ENCODE measurements around the gene RAET1G. TPM values are rescaled to one million over a fixed set of nuclear protein-coding genes. Genes with fewer than 3 reads are reported as not detected.
"Not testable (repeated sequence)": the region's sequence is repeated elsewhere in the genome, so short reads cannot be mapped to it uniquely, and the experiment has no call there.

RAET1G gene
- total RNA-seq, 2 experiments from 2014 or later, result not detected

DNA sequence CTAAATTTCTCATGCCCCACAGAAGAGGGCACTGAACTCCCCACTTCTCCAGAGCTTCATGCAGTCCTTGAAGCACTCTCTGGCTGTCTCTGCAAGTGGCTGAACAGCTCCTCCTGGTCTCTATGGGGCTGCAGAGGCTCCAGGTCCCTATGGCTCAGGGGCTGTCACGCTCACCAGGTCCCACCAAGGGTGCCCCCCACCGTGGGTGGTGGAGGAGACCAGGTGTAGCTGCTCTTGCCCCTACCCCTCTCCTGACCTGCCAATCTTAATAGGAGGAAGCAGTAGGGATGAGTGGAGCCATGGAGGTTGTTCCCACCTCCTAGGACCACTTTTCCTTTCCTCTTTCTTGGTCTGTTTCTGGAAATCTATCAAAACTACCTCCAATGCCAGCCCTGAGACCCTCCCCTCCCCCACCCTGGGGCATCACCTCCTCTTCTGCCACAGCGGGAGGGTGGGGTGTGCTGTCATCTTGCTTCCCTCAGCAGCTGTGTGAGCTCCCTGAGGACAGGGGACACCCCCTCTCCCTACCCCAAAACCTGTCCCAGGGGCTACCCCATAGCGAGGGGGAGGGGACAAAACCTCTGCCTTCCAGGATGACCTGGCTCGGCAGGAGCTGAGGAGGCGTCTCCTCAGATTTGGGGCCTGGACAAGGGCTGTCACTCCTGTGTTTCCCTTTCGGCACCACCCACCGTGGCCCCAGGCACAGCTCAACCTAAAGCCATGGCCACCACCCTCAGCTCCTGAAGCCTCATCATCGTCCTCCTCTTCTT, 13.0 kb downstream of the RAET1G start:
- peaks cover 15% of the 10 kb centered on the region for H3K9me3 Mint-ChIP-seq
- no peaks in the 10 kb centered on the region for H3K4me1 Mint-ChIP-seq
- no peak overlapping the region for H3K27ac Mint-ChIP-seq
- CTCF ChIA-PET, result no interaction called here
- POLR2A ChIA-PET, result no interaction called here
- H3K4me3 Mint-ChIP-seq, result no peak overlapping the region
- DNase-seq, result no peak
- peaks cover 11% of the 10 kb centered on the region for H3K27me3 Mint-ChIP-seq
- peaks cover 3% of the 10 kb centered on the region for H3K36me3 Mint-ChIP-seq (ENCODE audit: low read depth)

DNA sequence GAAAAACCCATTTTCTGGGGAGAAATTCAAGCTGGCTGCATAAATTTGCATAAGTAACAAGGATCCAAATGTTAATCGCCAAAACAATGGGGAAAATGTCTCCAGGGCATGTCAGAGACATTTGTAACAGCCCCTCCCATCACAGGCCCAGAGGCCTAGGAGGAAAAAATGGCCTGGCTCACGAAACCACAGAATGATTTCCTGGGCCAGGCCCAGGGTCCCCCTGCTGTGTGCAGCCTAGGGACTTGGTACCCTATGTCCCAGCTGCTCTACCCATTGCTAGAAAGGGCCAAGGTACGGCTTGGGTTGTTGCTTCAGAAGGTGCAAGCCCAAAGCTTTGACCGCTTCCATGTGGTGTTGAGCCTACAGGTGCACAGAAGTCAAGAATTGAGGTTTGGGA, 14.4 kb downstream of the RAET1G start:
- H3K4me3 Mint-ChIP-seq; CTCF ChIA-PET; DNase-seq; H3K36me3 Mint-ChIP-seq (ENCODE audit: low read depth); H3K27ac Mint-ChIP-seq; POLR2A ChIA-PET; H3K27me3 Mint-ChIP-seq; H3K4me1 Mint-ChIP-seq: not testable (repeated sequence)
- peaks cover 15% of the 10 kb centered on the region for H3K9me3 Mint-ChIP-seq

DNA sequence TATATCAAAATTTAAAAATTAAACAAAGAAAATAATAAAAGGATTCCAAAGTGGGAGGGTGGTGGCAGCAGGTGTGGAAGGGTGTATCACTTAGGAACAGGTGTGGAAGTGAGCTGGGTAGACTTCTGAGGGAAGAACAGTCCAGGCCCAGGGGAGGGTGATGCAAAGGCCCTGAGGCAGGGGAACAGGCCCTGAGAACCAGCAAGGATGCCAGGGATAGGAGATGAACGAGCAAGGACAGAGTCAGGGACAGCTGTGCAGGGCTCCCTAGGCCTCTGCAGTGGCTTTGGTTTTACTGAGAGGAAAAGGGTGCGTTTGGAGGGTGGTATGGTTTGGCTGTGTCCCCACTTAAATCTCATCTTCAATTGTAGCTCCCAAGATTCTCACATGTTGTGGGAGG, 15.6 kb downstream of the RAET1G start:
- Mint-ChIP-seq H3K36me3 (ENCODE audit: low read depth) (peaks cover 3% of the 10 kb centered on the region), H3K9me3 (peaks cover 15% of the 10 kb centered on the region), H3K4me1 (no peaks in the 10 kb centered on the region), H3K4me3 (no peak overlapping the region), H3K27me3 (peaks cover 8% of the 10 kb centered on the region), H3K27ac (no peak overlapping the region)
- no peak for DNase-seq
- ChIA-PET CTCF (interaction anchor here (2.4 kb wide), 1 partner anchor 10 kb away, joined by 6 read pairs; no protein-coding TSS in a partner anchor), POLR2A (no interaction called here)

DNA sequence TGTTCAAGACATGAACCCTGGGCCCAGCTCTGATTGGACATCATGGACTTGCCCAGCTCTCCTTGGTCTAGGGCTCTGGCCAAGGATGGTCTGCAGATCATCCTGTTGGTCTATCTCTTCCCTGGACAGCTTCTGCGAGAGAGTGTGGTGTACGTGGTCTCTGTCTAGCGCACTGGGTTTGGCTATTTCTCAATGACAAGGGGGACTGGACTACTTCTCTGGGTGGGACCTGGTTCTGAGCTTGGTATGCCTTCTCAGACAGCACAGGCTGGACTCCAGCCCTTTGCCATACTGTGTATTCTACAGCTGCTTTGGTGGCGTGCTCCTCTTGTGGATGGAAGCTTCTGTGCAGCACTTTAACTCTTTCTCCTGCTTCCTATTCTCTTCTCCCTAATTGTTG, 16.5 kb downstream of the RAET1G start:
- Mint-ChIP-seq H3K4me3 (no peak overlapping the region), H3K4me1 (no peaks in the 10 kb centered on the region), H3K9me3 (peaks cover 15% of the 10 kb centered on the region), H3K36me3 (ENCODE audit: low read depth) (peaks cover 3% of the 10 kb centered on the region), H3K27me3 (peaks cover 7% of the 10 kb centered on the region), H3K27ac (no peak overlapping the region)
- CTCF ChIA-PET, result interaction anchor here (0.6 to 2.4 kb wide), 5 partner anchors 10 to 87 kb away, joined by 3 to 6 read pairs (median 3); no protein-coding TSS in a partner anchor
- POLR2A ChIA-PET, result no interaction called here
- DNase-seq, result no peak

DNA sequence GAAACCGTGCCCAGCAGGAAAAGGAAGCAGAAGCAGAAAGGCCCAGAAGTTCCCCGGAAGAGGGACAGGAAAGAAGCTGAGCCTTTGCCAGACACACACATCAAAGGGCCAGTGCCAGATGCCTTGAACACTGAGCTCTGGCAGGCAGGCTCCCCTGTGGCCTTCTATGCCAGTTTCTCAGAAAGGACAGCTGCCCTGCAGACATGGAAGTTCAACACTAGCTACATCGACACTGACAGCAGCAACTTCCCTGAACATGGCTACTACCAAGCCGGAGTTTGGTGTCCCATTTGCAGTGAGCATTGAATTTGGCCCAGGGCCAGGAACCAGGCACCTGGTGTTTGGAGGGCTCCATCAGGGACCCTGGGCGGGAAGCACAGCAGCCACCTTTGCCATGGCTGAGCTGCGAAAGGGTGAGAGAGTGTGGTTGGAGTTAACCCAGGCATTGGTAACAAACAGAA, 17.0 kb downstream of the RAET1G start:
- ChIA-PET POLR2A (no interaction called here), CTCF (interaction anchor here (0.6 to 2.4 kb wide), 8 partner anchors 9 to 216 kb away, joined by 3 to 6 read pairs (median 3); no protein-coding TSS in a partner anchor)
- Mint-ChIP-seq H3K4me1 (no peaks in the 10 kb centered on the region), H3K27ac (no peak overlapping the region), H3K4me3 (no peak overlapping the region), H3K9me3 (peaks cover 15% of the 10 kb centered on the region), H3K36me3 (ENCODE audit: low read depth) (peaks cover 3% of the 10 kb centered on the region), H3K27me3 (peaks cover 5% of the 10 kb centered on the region)
- DNase-seq, result no peak

DNA sequence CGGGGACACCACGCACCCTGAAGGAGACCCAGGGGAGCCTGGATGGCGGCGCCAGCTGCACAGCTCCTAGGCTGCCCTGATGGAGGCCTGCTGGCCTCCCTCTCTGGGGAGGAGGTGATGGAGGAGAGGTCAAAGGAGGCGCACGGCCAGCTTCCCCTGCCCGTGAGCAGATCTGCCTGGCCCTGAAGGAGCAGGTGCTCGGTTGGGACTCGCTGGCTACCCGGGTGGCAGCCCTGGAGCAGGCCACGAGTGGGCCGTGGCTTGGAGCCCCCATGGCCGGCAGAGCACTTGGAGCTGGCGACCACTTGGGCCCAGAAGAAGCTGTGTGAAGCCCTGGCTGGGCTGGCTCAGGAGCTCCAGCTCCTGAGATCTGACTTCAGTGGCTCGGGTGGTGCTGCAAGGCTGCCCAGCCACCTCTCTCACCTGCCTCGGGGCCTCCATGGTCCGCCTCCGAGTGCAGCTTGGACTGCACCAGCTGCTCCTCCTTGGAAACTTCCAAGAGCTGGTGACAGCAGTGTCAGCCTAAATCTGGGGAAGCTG, 17.5 kb downstream of the RAET1G start:
- H3K4me3 Mint-ChIP-seq, result no peak overlapping the region
- H3K36me3 Mint-ChIP-seq (ENCODE audit: low read depth), result peaks cover 3% of the 10 kb centered on the region
- CTCF ChIA-PET, result interaction anchor here (0.6 to 2.4 kb wide), 7 partner anchors 9 to 216 kb away, joined by 3 to 6 read pairs (median 3); no protein-coding TSS in a partner anchor
- no peaks in the 10 kb centered on the region for H3K4me1 Mint-ChIP-seq
- POLR2A ChIA-PET, result no interaction called here
- H3K27ac Mint-ChIP-seq, result no peak overlapping the region
- H3K9me3 Mint-ChIP-seq, result peaks cover 15% of the 10 kb centered on the region
- no peak for DNase-seq
- peaks cover 5% of the 10 kb centered on the region for H3K27me3 Mint-ChIP-seq

DNA sequence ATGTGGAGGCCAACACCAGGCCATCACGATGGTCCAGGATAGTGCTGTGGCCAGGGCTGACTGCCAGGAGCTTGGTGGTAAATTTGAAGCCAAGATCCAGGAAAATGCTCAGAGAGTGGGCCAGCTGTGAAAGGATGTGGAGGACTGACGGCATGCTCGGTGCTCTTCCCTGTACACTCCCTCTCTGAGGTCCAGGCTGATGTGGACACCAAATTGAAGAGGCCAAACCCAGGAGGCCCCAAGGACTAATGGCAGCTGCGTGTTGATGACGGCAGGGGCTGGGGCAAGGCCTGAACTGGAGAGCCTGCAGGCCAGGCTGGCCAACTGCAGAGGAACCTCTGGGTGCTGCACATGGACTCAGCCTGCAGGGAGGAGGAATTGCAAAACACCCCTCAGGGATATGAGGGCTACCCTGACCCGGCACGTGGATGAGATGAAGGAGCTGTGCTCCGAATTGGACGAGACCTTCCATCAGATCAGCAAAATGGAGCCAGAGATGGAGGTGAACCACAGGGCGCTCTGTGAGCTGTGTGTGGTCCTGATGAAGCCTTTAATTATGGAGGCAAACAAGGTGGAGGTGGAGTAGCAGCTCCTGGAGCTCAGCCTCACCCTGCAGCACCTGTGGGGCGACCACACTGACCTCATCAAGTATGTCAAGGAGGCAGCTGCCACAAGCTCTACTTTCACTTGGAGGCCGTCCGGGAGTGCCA, 18.1 kb downstream of the RAET1G start:
- CTCF ChIA-PET, result interaction anchor here (1.1 to 2.4 kb wide), 5 partner anchors 8 to 70 kb away, joined by 3 to 6 read pairs (median 3); no protein-coding TSS in a partner anchor
- Mint-ChIP-seq H3K27ac (no peak overlapping the region), H3K4me1 (no peaks in the 10 kb centered on the region), H3K4me3 (no peak overlapping the region), H3K27me3 (peaks cover 5% of the 10 kb centered on the region), H3K36me3 (ENCODE audit: low read depth) (peaks cover 3% of the 10 kb centered on the region), H3K9me3 (peaks cover 15% of the 10 kb centered on the region)
- POLR2A ChIA-PET, result no interaction called here
- DNase-seq, result no peak

DNA sequence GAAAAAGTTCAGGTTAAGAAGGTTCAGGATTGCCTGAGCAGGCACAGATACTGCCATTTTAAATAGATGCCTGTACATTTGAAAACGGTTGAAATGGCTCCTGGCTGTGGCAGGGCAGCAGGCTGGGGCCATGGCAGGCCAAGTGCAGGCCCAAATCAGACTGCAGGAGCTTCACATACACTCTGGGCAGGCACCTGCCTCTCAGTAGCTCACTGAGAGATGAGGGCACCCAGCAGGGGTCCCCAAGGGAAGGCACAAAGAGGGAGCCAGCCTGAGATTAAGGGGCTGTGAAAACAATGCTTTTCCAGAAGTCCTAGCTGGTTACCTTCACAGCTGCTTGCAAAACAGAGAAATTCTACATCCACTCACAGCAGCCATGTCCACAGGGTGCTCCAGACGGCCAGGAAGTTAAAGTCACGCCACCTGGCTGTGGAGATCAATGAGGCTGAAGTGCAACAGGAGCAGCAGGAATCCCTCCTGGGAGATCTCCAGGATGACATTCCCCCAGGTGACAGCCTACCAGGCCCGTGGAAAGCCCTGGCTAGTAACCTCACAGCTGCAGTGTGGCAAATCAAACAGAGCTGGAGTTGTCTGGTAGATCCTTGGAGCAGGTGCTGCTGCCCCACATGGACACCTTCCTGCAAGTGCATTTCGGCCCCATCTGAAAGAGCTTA, 18.8 kb downstream of the RAET1G start:
- peaks cover 5% of the 10 kb centered on the region for H3K27me3 Mint-ChIP-seq
- no peaks in the 10 kb centered on the region for H3K4me1 Mint-ChIP-seq
- POLR2A ChIA-PET, result no interaction called here
- DNase-seq, result no peak
- no peak overlapping the region for H3K4me3 Mint-ChIP-seq
- H3K9me3 Mint-ChIP-seq, result peaks cover 11% of the 10 kb centered on the region
- CTCF ChIA-PET, result interaction anchor here (1.0 to 1.1 kb wide), 2 partner anchors 64 to 80 kb away, joined by 3 read pairs; no protein-coding TSS in a partner anchor
- peaks cover 3% of the 10 kb centered on the region for H3K36me3 Mint-ChIP-seq (ENCODE audit: low read depth)
- no peak overlapping the region for H3K27ac Mint-ChIP-seq

DNA sequence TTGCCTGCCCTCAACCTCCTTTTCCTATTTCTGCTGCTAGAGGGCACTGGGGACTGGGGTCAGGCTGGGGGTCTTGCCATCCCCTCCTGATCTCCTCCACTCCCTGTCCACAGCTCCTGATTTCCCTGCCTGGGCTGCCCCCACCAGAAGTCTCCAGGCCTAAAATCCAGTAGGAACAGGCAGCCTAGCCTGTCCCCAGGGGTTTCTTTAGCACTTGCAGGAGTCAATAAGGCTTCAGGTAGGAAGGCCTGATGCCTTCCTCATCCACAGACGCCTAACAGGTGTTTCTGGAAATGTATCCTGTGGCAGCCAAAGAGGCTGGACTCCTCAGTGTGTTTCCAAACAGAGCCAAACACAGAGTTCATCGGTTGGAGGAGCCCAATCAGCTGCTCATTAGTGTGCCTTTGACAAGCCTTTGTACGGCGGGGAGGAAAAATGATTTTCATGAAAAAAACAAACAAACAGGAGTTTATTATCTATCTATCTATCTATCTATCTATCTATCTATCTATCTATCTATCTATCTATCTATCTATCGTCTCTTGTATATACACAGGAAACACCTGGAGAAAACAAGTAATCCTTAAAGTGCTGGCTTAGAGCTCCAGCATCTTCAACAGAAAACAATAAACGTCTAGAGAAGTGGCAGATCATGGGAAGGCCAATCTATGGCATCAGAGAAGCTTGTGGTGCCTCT, 21.3 kb downstream of the RAET1G start:
- H3K27me3 Mint-ChIP-seq, result peaks cover 3% of the 10 kb centered on the region
- ChIA-PET POLR2A (no interaction called here), CTCF (interaction anchor here (1.3 kb wide), 1 partner anchor 38 kb away, joined by 3 read pairs; no protein-coding TSS in a partner anchor)
- no peaks in the 10 kb centered on the region for H3K36me3 Mint-ChIP-seq (ENCODE audit: low read depth)
- H3K4me1 Mint-ChIP-seq, result peaks cover 1% of the 10 kb centered on the region
- DNase-seq, result no peak
- no peak overlapping the region for H3K4me3 Mint-ChIP-seq
- no peaks in the 10 kb centered on the region for H3K9me3 Mint-ChIP-seq
- no peak overlapping the region for H3K27ac Mint-ChIP-seq

DNA sequence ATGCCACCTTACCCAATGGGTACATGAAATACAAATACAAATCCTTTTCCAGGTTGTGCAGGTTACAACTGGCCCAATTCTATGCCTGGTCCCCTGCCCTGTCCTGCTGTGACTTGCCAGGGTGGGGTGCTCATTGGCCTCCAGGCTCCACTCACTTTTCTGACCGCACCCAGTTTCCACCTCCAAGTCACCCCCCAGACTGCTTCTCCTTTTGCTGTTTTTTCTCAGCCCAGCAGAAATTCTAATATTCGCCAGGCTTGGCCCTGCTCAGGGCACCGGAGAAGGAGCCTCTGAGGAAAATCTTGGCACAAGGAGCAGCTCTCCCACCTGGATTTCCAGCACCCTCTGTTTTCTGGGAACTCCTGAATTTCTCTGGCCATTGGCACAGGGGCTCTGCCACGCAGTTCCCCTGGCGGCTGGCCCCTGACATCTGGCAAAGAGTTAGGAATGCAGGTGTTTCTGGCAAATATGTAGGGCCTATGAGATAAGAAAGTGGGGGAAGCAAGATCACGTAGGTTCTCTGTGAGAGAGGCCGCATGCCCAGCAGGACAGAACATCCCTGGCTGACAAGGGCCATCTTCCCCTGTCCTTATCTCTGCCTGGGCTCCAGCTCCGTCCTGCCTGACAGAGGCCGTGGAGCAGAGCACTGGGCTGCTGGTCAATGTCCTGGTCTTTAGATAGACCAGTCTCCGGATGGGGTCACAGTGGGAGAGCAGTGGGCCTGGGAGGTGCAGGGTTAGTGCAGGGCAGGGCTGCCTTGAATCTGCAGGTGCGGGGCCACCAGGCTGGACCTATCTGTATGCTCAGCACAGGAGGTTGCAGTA, 22.1 kb downstream of the RAET1G start:
- no peaks in the 10 kb centered on the region for H3K36me3 Mint-ChIP-seq (ENCODE audit: low read depth)
- H3K27ac Mint-ChIP-seq, result no peak overlapping the region
- peaks cover 3% of the 10 kb centered on the region for H3K27me3 Mint-ChIP-seq
- CTCF ChIA-PET, result interaction anchor here (1.3 to 1.4 kb wide), 2 partner anchors 15 to 37 kb away, joined by 3 to 4 read pairs; no protein-coding TSS in a partner anchor
- no peak for DNase-seq
- H3K4me1 Mint-ChIP-seq, result peaks cover 9% of the 10 kb centered on the region
- no peak overlapping the region for H3K4me3 Mint-ChIP-seq
- no peaks in the 10 kb centered on the region for H3K9me3 Mint-ChIP-seq
- POLR2A ChIA-PET, result no interaction called here

DNA sequence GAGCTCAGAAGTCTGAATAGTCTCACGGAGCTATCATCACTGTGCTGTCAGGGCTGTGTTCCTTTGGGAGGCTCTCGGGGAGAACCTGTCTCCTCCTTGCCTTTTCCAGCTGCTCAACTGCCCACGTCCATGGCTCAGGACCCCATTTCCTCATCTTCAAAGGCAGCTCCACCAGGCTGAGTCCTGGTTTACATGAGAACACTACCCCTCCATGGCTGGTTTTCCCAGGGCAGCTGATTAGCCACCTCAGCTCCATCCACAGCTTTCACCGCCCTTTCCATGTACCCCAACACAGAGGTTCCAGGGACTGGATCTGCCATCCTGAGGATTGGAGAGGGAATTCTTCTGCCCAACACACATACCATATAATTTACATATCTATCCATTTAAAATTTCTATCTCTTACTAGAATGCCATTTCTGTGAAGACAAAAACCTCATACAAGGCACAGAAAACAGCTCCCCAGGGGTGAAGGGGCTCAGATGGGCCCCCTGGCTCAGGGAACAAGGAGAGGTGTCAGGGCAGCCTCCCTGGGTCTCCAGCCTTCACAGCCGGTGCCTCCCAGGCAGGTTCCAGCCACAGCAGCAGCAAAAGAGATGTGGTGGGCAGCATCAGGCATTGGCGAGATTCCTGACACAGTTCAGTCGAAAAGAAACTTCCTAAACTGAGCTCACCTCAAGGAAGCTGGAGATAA, 22.8 kb downstream of the RAET1G start:
- CTCF ChIA-PET, result interaction anchor here (1.1 to 1.4 kb wide), 2 partner anchors 14 to 24 kb away, joined by 3 to 4 read pairs; no protein-coding TSS in a partner anchor
- Mint-ChIP-seq H3K27me3 (peaks cover 3% of the 10 kb centered on the region), H3K27ac (no peak overlapping the region), H3K9me3 (no peaks in the 10 kb centered on the region), H3K4me3 (no peak overlapping the region), H3K4me1 (peaks cover 12% of the 10 kb centered on the region), H3K36me3 (ENCODE audit: low read depth) (no peaks in the 10 kb centered on the region)
- DNase-seq, result no peak
- POLR2A ChIA-PET, result no interaction called here

All from activated CD4-positive, alpha-beta T cell treated with anti-CD3 and anti-CD28 coated beads, Interleukin-2, amount 10 ng/mL, durations not matched to agents 7 days and 5 days (primary cell).